ENCODE measurements around the gene ADGRA1.

- no peak for TF ChIP-seq TCF12 (IDR thresholded peaks at IDR 0.05; ENCODE audit: low read depth)
- no peak for TF ChIP-seq RAD21 (IDR thresholded peaks at IDR 0.05; ENCODE audit: low read depth)
- no peak for TF ChIP-seq REST (IDR thresholded peaks at IDR 0.05; ENCODE audit: low read depth)
- TF ChIP-seq YY1 (IDR thresholded peaks at IDR 0.05; ENCODE audit: low read depth) = no peak
- TF ChIP-seq EP300 (IDR thresholded peaks at IDR 0.05; ENCODE audit: borderline replicate concordance) = no peak
- no peak for TF ChIP-seq TEAD4 (IDR thresholded peaks at IDR 0.05)
- TF ChIP-seq USF1 (IDR thresholded peaks at IDR 0.05) = no peak
- TF ChIP-seq FOXM1 (IDR thresholded peaks at IDR 0.05; ENCODE audit: borderline replicate concordance, low read depth) = no peak
- no peak for TF ChIP-seq TAF1 (IDR thresholded peaks at IDR 0.05; ENCODE audit: low read depth)
- no peak for TF ChIP-seq CREB1 (IDR thresholded peaks at IDR 0.05; ENCODE audit: low read depth)
- TF ChIP-seq NFIC (IDR thresholded peaks at IDR 0.05) = no peak
- no peak for TF ChIP-seq CEBPB (IDR thresholded peaks at IDR 0.05)
- TF ChIP-seq MAX (IDR thresholded peaks at IDR 0.05) = no peak
- TF ChIP-seq EGR1 (IDR thresholded peaks at IDR 0.05) = no peak
Observed at GRCh38 chr10:133097418-133097817, 9.7 kb downstream of the ADGRA1 start.
